Left hindlimb (tissue), 1 donor: Measurements from ENCODE around the gene NMRAL1.
A peak's percentile ranks its signal among the peaks of the same experiment; 100 is the strongest.

ENCODE experiments used
- DNase-seq: peaks from one replicate; pipeline ENCODE4 v3.0.0-alpha.2; 2018

NMRAL1 gene

DNA sequence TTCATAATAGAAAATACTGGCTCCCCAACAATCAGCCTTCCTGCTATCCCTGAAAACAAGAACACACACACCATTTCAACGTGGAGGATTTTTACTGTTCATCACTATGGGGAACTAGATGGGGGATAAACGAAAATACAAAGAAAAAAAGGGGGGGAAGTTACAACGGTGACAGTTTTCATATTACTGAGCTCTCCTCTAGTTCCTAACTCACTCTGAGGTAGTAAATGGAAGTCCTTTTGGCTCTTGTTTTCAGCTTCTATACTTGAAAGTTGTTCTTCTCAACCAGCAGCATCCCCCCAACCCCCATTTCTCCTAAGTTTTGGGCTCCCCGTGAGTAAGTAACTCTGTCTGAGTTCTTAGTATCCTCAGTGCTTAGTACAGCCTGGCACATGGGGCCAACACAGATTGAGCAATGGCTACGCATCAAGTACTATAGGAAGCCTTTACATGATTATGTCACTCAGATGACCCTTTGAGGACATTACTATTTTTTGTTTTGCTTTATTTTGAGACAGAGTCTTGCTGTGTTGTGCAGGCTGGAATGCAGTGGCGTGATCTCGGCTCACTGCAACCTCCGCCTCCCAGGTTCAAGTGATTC is 53.8 kb downstream of the NMRAL1 start:
- DNase-seq, result no peak

DNA sequence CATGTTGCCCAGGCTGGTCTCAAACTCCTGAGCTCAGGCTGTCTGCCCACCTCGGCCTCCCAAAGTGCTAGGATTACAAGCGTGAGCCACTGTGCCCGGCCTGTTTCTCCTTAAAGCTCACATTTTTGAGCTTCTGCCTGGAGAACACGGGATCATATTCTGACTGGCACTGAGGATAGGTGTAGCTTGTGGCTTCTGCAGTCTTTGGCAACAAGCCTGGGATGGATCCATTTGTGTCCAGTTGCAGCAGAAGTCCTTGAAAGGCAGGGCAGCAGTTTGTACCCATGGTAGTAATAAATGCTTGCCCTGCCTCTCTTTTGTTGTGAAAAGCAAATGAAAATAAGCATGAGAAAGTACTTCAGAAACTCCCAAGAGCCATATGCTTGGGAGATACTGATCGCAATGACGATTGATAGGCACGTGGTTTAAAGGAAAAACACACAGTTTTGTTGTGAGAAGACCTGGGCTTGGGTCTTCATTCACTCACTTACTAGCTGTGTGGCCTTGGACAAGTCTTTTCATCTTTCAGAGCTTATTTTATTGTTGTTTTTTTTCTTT is 54.9 kb downstream of the NMRAL1 start:
- DNase-seq, result no peak

DNA sequence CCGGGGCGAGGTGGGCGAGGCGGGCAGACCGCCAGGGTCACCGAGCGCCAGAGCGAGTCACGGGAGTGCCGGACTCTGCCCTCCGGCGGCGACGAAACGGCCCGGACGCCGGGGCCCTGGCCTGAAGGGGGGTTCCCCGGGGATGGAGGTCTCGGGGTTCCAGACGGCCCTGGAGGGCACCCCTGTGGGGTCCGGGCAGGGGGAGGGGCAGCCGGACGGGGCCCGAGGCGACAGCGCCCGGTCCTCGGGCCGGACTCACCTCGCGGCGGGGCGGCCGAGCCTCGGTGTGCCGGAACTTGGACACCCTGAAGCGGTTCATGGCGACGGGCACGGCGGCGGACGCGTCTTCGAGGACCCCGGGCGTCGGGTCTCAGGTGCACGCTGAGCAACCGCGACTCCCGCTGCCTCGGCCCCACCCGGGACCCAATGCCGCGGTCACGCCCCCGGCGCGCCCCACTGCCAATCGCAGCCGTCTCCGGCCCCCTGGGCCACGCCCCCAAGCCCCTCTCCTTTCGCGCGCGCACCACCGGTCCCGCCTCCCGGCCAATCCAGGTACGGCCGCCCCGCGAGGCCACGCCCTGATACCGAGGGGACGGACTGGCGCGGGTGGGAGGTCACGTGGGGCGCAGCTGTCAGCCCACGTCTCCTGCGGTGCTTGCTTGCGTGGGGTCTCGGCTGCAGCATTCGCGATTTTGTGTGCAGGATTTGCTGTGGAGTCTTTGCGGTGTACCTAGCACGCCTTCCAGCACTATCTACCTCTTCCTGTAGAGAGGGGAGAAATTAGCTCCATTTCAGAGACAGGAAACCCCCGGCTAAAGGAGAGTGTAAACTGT is 58.0 kb downstream of the NMRAL1 start, which contains the start of gene CORO7:
TSS of gene CORO7 (minus strand) at position 397 of the 833 bp plus-strand sequence. CDS start at position 319, 78 bp downstream.
- DNase-seq, result peak; percentile 95

DNA sequence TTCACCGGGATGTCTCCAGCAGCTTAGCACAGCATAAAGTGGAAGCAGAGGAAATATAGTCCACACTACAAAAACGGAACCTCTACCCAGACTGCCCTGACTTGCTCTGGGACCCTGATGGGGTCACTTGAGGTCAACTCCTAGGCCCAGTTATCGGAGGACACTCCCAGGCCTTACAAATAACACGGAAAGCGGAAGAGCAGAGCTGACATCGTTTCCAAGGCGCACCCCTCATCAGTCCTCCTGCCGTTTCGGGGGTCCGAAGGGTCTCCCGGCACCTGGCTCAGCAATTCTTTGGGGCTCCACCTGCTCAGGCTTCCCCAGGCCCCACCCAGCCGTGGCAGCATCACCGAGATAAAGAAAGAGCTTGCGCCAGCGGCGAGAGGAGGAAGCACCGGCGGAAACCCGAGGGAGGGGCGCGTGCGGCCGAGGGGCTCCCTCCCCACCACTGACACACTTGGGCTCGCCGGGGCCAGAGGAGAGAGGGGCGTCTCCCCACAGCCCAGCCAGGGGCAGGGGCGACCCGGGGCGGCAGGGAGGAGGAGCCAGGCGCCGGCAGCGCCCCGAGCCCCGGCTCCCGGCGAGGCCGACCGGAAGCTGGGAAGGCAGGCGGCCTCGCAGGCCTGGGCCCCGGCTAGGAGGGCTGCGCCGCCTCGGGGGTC is 58.8 kb downstream of the NMRAL1 start:
- no peak for DNase-seq

DNA sequence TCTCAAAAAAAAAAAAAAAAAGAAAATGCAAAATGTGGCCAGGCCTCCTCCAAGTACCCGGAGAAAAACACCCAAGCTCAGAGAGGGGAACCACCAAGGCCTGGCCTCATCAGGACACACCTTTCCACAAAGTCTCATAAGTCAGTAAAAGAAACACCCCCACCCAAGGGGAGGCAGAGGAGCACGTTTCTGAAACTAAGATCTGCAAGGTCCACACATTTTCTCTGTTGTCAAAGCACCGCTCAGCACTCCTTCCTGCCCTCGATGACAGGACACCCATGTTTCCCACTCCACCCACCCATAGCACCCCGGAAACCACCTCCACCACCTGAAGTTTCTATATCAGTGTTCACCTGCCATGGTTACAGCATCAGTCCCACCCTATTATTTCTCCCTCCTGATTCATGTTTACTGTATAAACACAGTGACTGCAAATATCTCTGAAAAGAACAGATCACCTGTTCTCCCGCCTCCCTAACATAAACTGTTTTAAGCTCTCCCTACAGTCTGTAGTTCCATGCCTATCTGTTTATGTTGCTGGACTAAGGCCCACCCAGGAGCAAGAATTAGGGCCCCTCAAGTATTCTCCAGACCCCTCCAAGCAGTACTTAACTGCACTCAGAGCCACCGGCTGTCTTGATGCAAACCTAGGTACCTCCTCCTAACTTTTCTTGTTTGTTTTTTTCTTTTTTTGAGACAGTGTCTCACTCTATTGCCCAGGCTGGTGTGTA is 60.1 kb downstream of the NMRAL1 start:
- DNase-seq, result no peak

DNA sequence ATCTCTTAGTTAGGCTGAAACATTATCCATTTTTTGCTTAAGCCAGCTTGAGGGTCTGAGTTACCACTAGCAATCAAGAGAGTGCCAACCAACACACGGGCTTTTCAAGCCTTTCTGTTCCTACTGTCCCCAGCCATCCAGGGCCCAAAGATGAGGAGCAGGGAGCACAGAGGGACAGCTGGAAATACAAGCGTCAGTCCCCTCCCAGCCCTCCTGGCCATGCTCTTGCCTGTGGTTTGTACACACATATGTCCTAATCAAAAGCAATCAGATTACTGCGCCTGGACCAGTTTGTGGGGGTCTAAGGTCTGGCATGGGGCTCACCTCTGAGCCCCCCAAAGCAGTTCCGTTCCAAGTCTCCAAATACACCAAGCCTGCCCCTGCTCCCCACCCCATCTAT is 61.6 kb downstream of the NMRAL1 start:
- no peak for DNase-seq

DNA sequence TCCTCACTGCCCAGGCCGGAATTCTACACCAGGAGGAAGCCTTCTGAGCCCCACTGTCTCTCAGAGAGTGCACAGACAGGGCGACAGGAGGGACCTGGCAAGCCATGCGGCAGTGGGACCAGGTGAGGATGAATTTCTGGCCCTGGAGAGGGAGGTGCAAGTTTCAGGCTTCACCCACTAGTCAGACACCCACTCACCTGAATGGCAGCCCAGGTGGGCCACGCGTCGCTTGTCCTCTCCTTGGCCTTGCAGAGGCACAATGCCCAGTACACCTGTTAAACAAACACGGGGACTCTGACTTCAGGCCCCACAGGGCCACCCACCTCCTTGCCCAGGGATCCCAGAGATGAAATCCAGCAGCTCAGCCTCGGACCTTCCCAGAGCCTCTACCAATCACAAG is 62.3 kb downstream of the NMRAL1 start:
- no peak for DNase-seq
